ENCODE data around the gene AOC1. TPM values are rescaled to one million over a fixed set of nuclear protein-coding genes. Genes with fewer than 3 reads are reported as not detected.

The AOC1 gene
- total RNA-seq, 4 donors from 2014 or later = 0.69 TPM; not detected in 2

GRCh38 chr7:150854066-150855000 is 2.0 kb downstream of the AOC1 start:
- Histone ChIP-seq H3K9me3 (no peaks in the 10 kb centered on the region), H3K36me3 (no peaks in the 10 kb centered on the region), H3K27me3 (peaks cover 62% of the 10 kb centered on the region), H3K4me1 (no peaks in the 10 kb centered on the region), H3K27ac (no peak overlapping the region), H3K4me3 (no peak overlapping the region)
- TF ChIP-seq POLR2AphosphoS5 (IDR thresholded peaks at IDR 0.05) (no peak), EP300 (IDR thresholded peaks at IDR 0.05) (no peak), POLR2A (IDR thresholded peaks at IDR 0.05) (no peak), CTCF (IDR thresholded peaks at IDR 0.05) (no peak)
- ATAC-seq = no peak
- WGBS, 2 donors (ENCODE audit: low coverage in 1 of 2) = 56 to 73% methylated on average over 11 to 13 of the region's 19 CpGs

GRCh38 chr7:150855046-150855445 is 2.7 kb downstream of the AOC1 start:
- Histone ChIP-seq H3K27ac (no peak overlapping the region), H3K27me3 (peaks cover 62% of the 10 kb centered on the region), H3K36me3 (no peaks in the 10 kb centered on the region), H3K4me1 (no peaks in the 10 kb centered on the region), H3K4me3 (no peak overlapping the region), H3K9me3 (no peaks in the 10 kb centered on the region)
- ATAC-seq = no peak
- TF ChIP-seq EP300 (IDR thresholded peaks at IDR 0.05) = no peak
- no peak for TF ChIP-seq POLR2A (IDR thresholded peaks at IDR 0.05)
- TF ChIP-seq POLR2AphosphoS5 (IDR thresholded peaks at IDR 0.05) = no peak
- TF ChIP-seq CTCF (IDR thresholded peaks at IDR 0.05) = no peak
- WGBS, 2 donors (ENCODE audit: low coverage in 1 of 2) = 54 to 70% methylated on average over 3 to 4 of the region's 6 CpGs

GRCh38 chr7:150855476-150856302 is 3.4 kb downstream of the AOC1 start:
- Histone ChIP-seq H3K27ac (no peak overlapping the region), H3K27me3 (peaks cover 62% of the 10 kb centered on the region), H3K36me3 (no peaks in the 10 kb centered on the region), H3K4me1 (no peaks in the 10 kb centered on the region), H3K9me3 (no peaks in the 10 kb centered on the region), H3K4me3 (no peak overlapping the region)
- 76 to 82% methylated on average over 5 to 6 of the region's 9 CpGs for WGBS, 2 donors (ENCODE audit: low coverage in 1 of 2)
- ATAC-seq = no peak
- TF ChIP-seq POLR2A (IDR thresholded peaks at IDR 0.05) (no peak), EP300 (IDR thresholded peaks at IDR 0.05) (no peak), CTCF (IDR thresholded peaks at IDR 0.05) (no peak), POLR2AphosphoS5 (IDR thresholded peaks at IDR 0.05) (no peak)

GRCh38 chr7:150856303-150857275 is 4.3 kb downstream of the AOC1 start:
- Histone ChIP-seq H3K27ac (no peak overlapping the region), H3K36me3 (no peaks in the 10 kb centered on the region), H3K27me3 (peaks cover 61% of the 10 kb centered on the region), H3K9me3 (no peaks in the 10 kb centered on the region), H3K4me1 (no peaks in the 10 kb centered on the region), H3K4me3 (no peak overlapping the region)
- 90% methylated on average over 2 of the region's 26 CpGs; no CpG with 5 or more reads in 1 of the 2 donors for WGBS, 2 donors (ENCODE audit: low coverage in 1 of 2)
- no peak for ATAC-seq
- TF ChIP-seq POLR2A (IDR thresholded peaks at IDR 0.05) = no peak
- TF ChIP-seq POLR2AphosphoS5 (IDR thresholded peaks at IDR 0.05) = no peak
- TF ChIP-seq EP300 (IDR thresholded peaks at IDR 0.05) = no peak
- no peak for TF ChIP-seq CTCF (IDR thresholded peaks at IDR 0.05)

All from gastroesophageal sphincter (tissue), 4 donors.